ENCODE measurements around the gene LYG1.
"Not testable (repeated sequence)": the region's sequence is repeated elsewhere in the genome, so short reads cannot be mapped to it uniquely, and the experiment has no call there.

LYG1 gene

DNA sequence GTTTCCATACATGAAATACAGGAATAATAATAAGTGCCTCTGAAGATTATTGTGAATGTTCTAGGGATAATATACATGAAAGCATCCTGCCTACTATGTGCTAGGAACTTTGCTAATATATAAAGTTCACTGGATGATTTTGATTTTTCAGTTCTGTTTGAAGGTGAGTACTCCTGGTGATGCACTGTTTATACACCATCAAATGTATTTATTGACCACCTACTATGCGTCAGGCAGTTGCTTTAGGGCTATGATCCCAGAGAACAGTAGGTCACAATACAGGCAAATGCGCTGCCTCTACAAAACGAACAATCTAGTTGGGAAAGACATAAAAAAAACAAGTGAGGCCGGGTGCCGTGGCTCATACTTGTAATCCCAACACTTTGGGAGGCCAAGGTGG lies 24.4 kb upstream of the LYG1 start:
- Histone ChIP-seq H3K4me1 (ENCODE audit: insufficient read depth, low read length) (no peaks in the 10 kb centered on the region), H3K27ac (ENCODE audit: low read length) (no peak overlapping the region), H3K4me3 (ENCODE audit: low read length) (no peak overlapping the region), H3K9me3 (ENCODE audit: insufficient read depth, low read depth, low read length) (no peaks in the 10 kb centered on the region), H3K9ac (ENCODE audit: low read depth, low read length) (no peak overlapping the region), H3K27me3 (ENCODE audit: insufficient read depth, low read length) (no peaks in the 10 kb centered on the region), H3K36me3 (ENCODE audit: insufficient read depth, low read depth, low read length) (peaks cover 84% of the 10 kb centered on the region)

- H3K9ac ChIP-seq (ENCODE audit: low read depth, low read length); H3K9me3 ChIP-seq (ENCODE audit: insufficient read depth, low read depth, low read length); H3K4me3 ChIP-seq (ENCODE audit: low read length); H3K27me3 ChIP-seq (ENCODE audit: insufficient read depth, low read length); H3K27ac ChIP-seq (ENCODE audit: low read length); H3K4me1 ChIP-seq (ENCODE audit: insufficient read depth, low read length): not testable (repeated sequence)
- H3K36me3 ChIP-seq (ENCODE audit: insufficient read depth, low read depth, low read length): peaks cover 49% of the 10 kb centered on the region
These were observed 16.8 kb upstream of the LYG1 start for GRCh38 chr2:99317873-99318200.

DNA sequence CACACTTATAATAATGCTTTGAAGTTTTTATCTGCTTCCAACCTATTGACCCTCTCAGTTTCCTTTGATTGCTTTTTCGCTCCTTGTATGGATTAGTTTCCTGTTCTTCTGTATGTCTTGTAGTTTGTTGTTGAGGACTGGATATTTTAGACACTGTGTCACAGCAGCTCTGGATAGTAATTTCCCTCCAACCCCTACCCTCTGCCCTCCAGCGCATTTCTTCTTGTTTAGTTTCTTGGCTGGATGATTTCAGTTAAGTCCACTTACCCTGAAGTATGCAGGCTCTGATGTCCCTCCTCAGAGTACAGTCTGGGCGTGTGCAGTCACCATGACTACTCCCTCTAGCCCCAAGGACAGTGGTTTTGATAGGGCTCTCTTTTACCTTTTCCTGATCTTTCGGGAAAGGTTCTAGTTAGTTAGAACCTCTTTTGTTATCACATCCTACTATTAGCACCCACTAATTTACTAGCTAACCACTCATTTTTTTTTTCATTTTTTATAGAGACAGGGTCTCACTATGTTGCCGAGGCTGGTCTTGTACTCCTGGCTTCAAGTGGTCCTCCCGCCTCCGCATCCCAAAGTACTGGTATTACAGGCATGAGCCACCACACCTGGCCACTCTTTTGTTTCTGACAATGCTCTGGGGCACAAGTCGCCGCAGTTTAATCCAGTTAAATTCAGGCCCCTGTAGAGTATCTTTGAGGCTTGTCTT lies 16.3 kb upstream of the LYG1 start:
- no peaks in the 10 kb centered on the region for H3K4me1 ChIP-seq (ENCODE audit: insufficient read depth, low read length)
- no peaks in the 10 kb centered on the region for H3K27me3 ChIP-seq (ENCODE audit: insufficient read depth, low read length)
- H3K36me3 ChIP-seq (ENCODE audit: insufficient read depth, low read depth, low read length): peaks cover 46% of the 10 kb centered on the region
- H3K9ac ChIP-seq (ENCODE audit: low read depth, low read length): no peak overlapping the region
- no peak overlapping the region for H3K4me3 ChIP-seq (ENCODE audit: low read length)
- H3K9me3 ChIP-seq (ENCODE audit: insufficient read depth, low read depth, low read length): no peaks in the 10 kb centered on the region
- no peak overlapping the region for H3K27ac ChIP-seq (ENCODE audit: low read length)

DNA sequence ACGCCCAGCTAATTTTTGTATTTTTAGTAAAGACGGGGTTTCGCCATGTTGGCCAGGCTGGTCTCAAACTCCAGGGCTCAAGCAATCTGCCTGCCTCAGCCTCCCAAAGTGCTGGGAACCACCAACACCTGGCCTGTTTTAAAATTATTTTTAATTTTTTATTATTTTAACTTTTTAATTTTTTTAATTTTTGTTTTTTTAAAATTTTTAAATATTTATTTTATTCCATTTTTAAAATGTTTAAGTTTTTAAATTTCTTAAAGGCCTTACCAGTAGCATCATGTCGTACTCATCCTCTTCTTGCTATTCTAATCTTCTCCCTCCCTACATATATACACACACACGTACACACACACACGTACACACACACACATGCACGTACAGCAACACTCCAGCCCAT lies 1.4 kb downstream of the LYG1 start:
- H3K27ac ChIP-seq (ENCODE audit: low read length): no peak overlapping the region
- H3K27me3 ChIP-seq (ENCODE audit: insufficient read depth, low read length): no peaks in the 10 kb centered on the region
- H3K9ac ChIP-seq (ENCODE audit: low read depth, low read length): no peak overlapping the region
- H3K9me3 ChIP-seq (ENCODE audit: insufficient read depth, low read depth, low read length): no peaks in the 10 kb centered on the region
- no peaks in the 10 kb centered on the region for H3K36me3 ChIP-seq (ENCODE audit: insufficient read depth, low read depth, low read length)
- no peaks in the 10 kb centered on the region for H3K4me1 ChIP-seq (ENCODE audit: insufficient read depth, low read length)
- H3K4me3 ChIP-seq (ENCODE audit: low read length): no peak overlapping the region

GRCh38 chr2:99297994-99298393 lies 3.0 kb downstream of the LYG1 start:
- no peak overlapping the region for H3K27ac ChIP-seq (ENCODE audit: low read length)
- no peaks in the 10 kb centered on the region for H3K36me3 ChIP-seq (ENCODE audit: insufficient read depth, low read depth, low read length)
- no peaks in the 10 kb centered on the region for H3K4me1 ChIP-seq (ENCODE audit: insufficient read depth, low read length)
- no peak overlapping the region for H3K4me3 ChIP-seq (ENCODE audit: low read length)
- H3K27me3 ChIP-seq (ENCODE audit: insufficient read depth, low read length): no peaks in the 10 kb centered on the region
- H3K9ac ChIP-seq (ENCODE audit: low read depth, low read length): no peak overlapping the region
- no peaks in the 10 kb centered on the region for H3K9me3 ChIP-seq (ENCODE audit: insufficient read depth, low read depth, low read length)

GRCh38 chr2:99285526-99285925 lies 15.5 kb downstream of the LYG1 start:
- Histone ChIP-seq H3K9me3 (ENCODE audit: insufficient read depth, low read depth, low read length) (no peaks in the 10 kb centered on the region), H3K27ac (ENCODE audit: low read length) (no peak overlapping the region), H3K4me3 (ENCODE audit: low read length) (no peak overlapping the region), H3K27me3 (ENCODE audit: insufficient read depth, low read length) (no peaks in the 10 kb centered on the region), H3K4me1 (ENCODE audit: insufficient read depth, low read length) (peaks cover 3% of the 10 kb centered on the region; the same call in 1 of the 2 replicates), H3K36me3 (ENCODE audit: insufficient read depth, low read depth, low read length) (no peaks in the 10 kb centered on the region), H3K9ac (ENCODE audit: low read depth, low read length) (no peak overlapping the region)

DNA sequence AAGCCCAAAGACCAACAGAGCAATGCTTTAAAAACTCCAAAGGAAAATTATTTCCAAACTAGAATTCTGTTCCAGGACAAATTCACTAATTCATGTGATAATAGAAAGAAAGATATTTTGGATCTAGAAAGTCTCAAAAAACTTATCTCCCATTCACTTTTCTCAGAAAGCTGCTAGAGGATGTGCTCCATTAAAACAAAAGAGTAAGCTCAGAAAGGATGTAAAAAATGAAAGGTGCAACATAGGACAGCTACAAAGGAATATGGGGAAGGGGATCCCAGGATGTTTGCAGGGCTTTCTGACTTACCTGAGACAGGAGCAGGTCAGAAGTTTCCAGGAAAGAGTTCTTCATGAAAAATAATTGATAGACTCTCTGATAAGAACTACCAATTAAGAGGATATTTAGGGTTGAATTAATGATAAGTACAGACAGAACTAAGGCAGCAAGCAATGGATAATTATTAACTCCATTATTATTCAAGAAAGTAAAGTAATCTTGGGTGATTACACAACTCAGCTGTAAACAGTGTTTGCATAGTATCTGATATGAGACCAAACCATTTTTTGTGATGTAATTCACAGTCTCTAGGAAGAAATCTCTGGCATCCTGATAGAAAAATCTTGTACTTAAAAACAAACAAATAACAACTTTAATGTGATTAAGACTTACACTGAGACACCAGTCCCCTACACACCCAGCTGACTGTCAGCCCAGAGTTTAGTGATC lies 20.9 kb downstream of the LYG1 start:
- H3K27me3 ChIP-seq (ENCODE audit: insufficient read depth, low read length): no peaks in the 10 kb centered on the region
- no peak overlapping the region for H3K9ac ChIP-seq (ENCODE audit: low read depth, low read length)
- H3K36me3 ChIP-seq (ENCODE audit: insufficient read depth, low read depth, low read length): no peaks in the 10 kb centered on the region
- H3K4me1 ChIP-seq (ENCODE audit: insufficient read depth, low read length): peaks cover 3% of the 10 kb centered on the region; the same call in 1 of the 2 replicates
- H3K27ac ChIP-seq (ENCODE audit: low read length): no peak overlapping the region
- no peak overlapping the region for H3K4me3 ChIP-seq (ENCODE audit: low read length)
- peaks cover 18% of the 10 kb centered on the region; the same call in 1 of the 2 replicates for H3K9me3 ChIP-seq (ENCODE audit: insufficient read depth, low read depth, low read length)

DNA sequence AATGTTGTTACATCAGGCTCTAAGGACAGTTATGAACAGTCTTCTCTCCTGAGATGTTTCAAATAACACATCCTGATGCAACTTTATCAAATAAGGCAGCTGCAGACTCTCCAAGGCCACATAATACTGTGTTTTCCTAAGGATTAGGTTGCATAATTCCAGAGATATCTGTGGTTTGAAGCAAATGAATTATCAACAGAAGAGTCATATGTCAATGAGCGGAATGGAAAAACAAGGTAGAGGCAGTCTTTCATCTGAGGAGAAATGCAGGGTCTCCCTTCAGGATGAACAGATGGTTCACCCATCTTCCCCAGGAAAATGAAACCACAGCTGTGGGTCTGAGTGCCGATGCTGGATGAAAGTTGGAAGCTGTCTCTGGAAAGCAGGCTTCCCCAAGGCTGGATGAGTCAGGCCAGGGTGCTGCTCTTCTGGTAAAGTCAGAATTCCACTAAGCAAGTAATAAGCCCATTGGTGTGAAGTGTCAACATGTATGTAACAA lies 22.2 kb downstream of the LYG1 start:
- Histone ChIP-seq H3K27me3 (ENCODE audit: insufficient read depth, low read length) (no peaks in the 10 kb centered on the region), H3K4me1 (ENCODE audit: insufficient read depth, low read length) (peaks cover 3% of the 10 kb centered on the region; the same call in 1 of the 2 replicates), H3K9ac (ENCODE audit: low read depth, low read length) (no peak overlapping the region), H3K27ac (ENCODE audit: low read length) (no peak overlapping the region), H3K4me3 (ENCODE audit: low read length) (no peak overlapping the region), H3K36me3 (ENCODE audit: insufficient read depth, low read depth, low read length) (no peaks in the 10 kb centered on the region), H3K9me3 (ENCODE audit: insufficient read depth, low read depth, low read length) (peaks cover 18% of the 10 kb centered on the region; the same call in 1 of the 2 replicates)

GRCh38 chr2:99278195-99278765 lies 22.7 kb downstream of the LYG1 start:
- not testable (repeated sequence) for H3K27ac ChIP-seq (ENCODE audit: low read length); H3K36me3 ChIP-seq (ENCODE audit: insufficient read depth, low read depth, low read length); H3K4me3 ChIP-seq (ENCODE audit: low read length); H3K9ac ChIP-seq (ENCODE audit: low read depth, low read length); H3K27me3 ChIP-seq (ENCODE audit: insufficient read depth, low read length); H3K4me1 ChIP-seq (ENCODE audit: insufficient read depth, low read length)
- H3K9me3 ChIP-seq (ENCODE audit: insufficient read depth, low read depth, low read length): peaks cover 18% of the 10 kb centered on the region; the same call in 1 of the 2 replicates

GRCh38 chr2:99275882-99276281 lies 25.1 kb downstream of the LYG1 start:
- H3K27me3 ChIP-seq (ENCODE audit: insufficient read depth, low read length): no peaks in the 10 kb centered on the region
- no peak overlapping the region for H3K9ac ChIP-seq (ENCODE audit: low read depth, low read length)
- H3K4me3 ChIP-seq (ENCODE audit: low read length): no peak overlapping the region
- H3K9me3 ChIP-seq (ENCODE audit: insufficient read depth, low read depth, low read length): peaks cover 38% of the 10 kb centered on the region; the same call in 1 of the 2 replicates
- no peaks in the 10 kb centered on the region for H3K4me1 ChIP-seq (ENCODE audit: insufficient read depth, low read length)
- no peaks in the 10 kb centered on the region for H3K36me3 ChIP-seq (ENCODE audit: insufficient read depth, low read depth, low read length)
- H3K27ac ChIP-seq (ENCODE audit: low read length): no peak overlapping the region

DNA sequence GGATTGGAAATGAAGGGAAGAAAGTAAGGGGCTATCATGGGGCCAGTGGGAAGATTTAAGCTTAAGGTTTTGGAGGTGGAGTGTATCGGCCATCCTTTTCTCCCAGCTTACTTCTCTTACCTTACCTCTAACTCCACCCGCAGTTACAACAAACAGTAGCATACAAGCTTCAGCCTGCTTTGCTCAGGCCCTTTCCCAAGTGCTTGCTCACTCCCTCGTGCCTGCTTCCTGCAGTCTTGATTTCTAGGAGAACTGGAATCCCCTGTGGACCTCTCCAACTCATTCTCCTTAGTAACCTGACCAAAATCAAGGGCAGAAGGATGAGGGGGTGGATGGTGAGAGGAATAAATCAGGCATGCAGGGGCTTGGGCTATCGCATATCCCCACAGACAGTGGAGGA lies 39.8 kb downstream of the LYG1 start:
- no peak overlapping the region for H3K9ac ChIP-seq (ENCODE audit: low read depth, low read length)

GRCh38 chr2:99260184-99260583 lies 40.8 kb downstream of the LYG1 start:
- Histone ChIP-seq H3K4me1 (ENCODE audit: insufficient read depth, low read length) (no peaks in the 10 kb centered on the region), H3K9me3 (ENCODE audit: insufficient read depth, low read depth, low read length) (no peaks in the 10 kb centered on the region), H3K27ac (ENCODE audit: low read length) (no peak overlapping the region), H3K36me3 (ENCODE audit: insufficient read depth, low read depth, low read length) (no peaks in the 10 kb centered on the region), H3K4me3 (ENCODE audit: low read length) (no peak overlapping the region), H3K27me3 (ENCODE audit: insufficient read depth, low read length) (no peaks in the 10 kb centered on the region), H3K9ac (ENCODE audit: low read depth, low read length) (no peak overlapping the region)

More for the DNA sequence above, 39.8 kb downstream of the LYG1 start:
- Histone ChIP-seq H3K9me3 (ENCODE audit: insufficient read depth, low read depth, low read length) (no peaks in the 10 kb centered on the region), H3K27ac (ENCODE audit: low read length) (no peak overlapping the region), H3K4me1 (ENCODE audit: insufficient read depth, low read length) (no peaks in the 10 kb centered on the region), H3K4me3 (ENCODE audit: low read length) (no peak overlapping the region), H3K36me3 (ENCODE audit: insufficient read depth, low read depth, low read length) (no peaks in the 10 kb centered on the region), H3K27me3 (ENCODE audit: insufficient read depth, low read length) (no peaks in the 10 kb centered on the region)
